SK-N-SH (cell line): Measurements from ENCODE around the gene XXYLT1. TPM values are rescaled to one million over a fixed set of nuclear protein-coding genes. Genes with fewer than 3 reads are reported as not detected.

Source experiments
- CTCF ChIA-PET: fragments of 300-600, 350-600 bp; formaldehyde crosslinking; extraction: SDS; loops from one replicate; lab custom pipeline; 2021; lab: Yijun Ruan, JAX
- POLR2A ChIA-PET: fragments of 350-600 bp; sonication (Branson Sonifier 250); formaldehyde crosslinking; extraction: SDS; loops from one replicate; lab custom pipeline; 2020; ENCODE audit warnings: antibody characterized with exemption, inconsistent platforms; lab: Yijun Ruan, JAX
- DNase-seq: peaks from one replicate; pipeline ENCODE4 v3.0.0; 2012
- H2AFZ ChIP-seq: fragments of 200-600 bp; sonication (generic); 2 replicates; pipeline ENCODE4 v1.8.1; 2016; ENCODE audit warnings: antibody characterized with exemption, mild to moderate bottlenecking, low read depth
- H3F3A ChIP-seq: fragments of 200-600 bp; sonication (generic); replicated peaks from 2 replicates; pipeline ENCODE3; 2016; ENCODE audit warnings: antibody characterized with exemption, mild to moderate bottlenecking; ENCODE audit not compliant: insufficient read depth
- H3K27ac ChIP-seq, 2 experiments: fragments of 200-500 bp in 1 of 2; fragments of 200-600 bp in 1 of 2; sonication (Bioruptor generic) in 1 of 2; sonication (generic), shearing (Covaris generic) in 1 of 2; 2 replicates each; pipeline versions ENCODE4 v1.5.1 to v1.6.1; 2014 to 2016; ENCODE audit warnings: low read depth in 2 of 2, inconsistent platforms in 1 of 2, low read length in 1 of 2, mild to moderate bottlenecking in 1 of 2, mixed read lengths in 1 of 2
- H3K27me3 ChIP-seq: fragments of 200-600 bp; sonication (generic), shearing (Covaris generic); 2 replicates; pipeline ENCODE4 v1.6.1; 2016; ENCODE audit warnings: mixed run types; ENCODE audit not compliant: insufficient read depth
- H3K36me3 ChIP-seq, 2 experiments: fragments of 200-500 bp in 1 of 2; fragments of 200-600 bp in 1 of 2; sonication (Bioruptor generic) in 1 of 2; sonication (generic) in 1 of 2; replicated peaks in 1 of 2; 2 replicates each; pipeline versions ENCODE3 to v1.5.1; 2014 to 2016; ENCODE audit warnings: low read length in 1 of 2, mild to moderate bottlenecking in 1 of 2; ENCODE audit not compliant: insufficient read depth in 2 of 2, control insufficient read depth in 1 of 2
- H3K4me1 ChIP-seq, 2 experiments: fragments of 200-500 bp in 1 of 2; fragments of 200-600 bp in 1 of 2; sonication (Bioruptor generic) in 1 of 2; sonication (generic), shearing (Covaris generic) in 1 of 2; 2 replicates each; pipeline versions ENCODE4 v1.5.1 to v1.6.1; 2014 to 2016; ENCODE audit warnings: low read depth in 1 of 2, low read length in 1 of 2, mixed run types in 1 of 2; ENCODE audit not compliant: insufficient read depth in 2 of 2, control insufficient read depth in 1 of 2
- H3K4me2 ChIP-seq: fragments of 200-600 bp; sonication (generic), shearing (Covaris generic); 2 replicates; pipeline ENCODE4 v1.6.1; 2017; ENCODE audit warnings: mixed run types
- H3K4me3 ChIP-seq, 2 experiments: fragments of 200-500 bp in 1 of 2; fragments of 200-600 bp in 1 of 2; sonication (Bioruptor generic) in 1 of 2; sonication (generic), shearing (Covaris generic) in 1 of 2; 2 replicates each; pipeline versions ENCODE4 v1.5.1 to v1.8.1; 2014 to 2016; ENCODE audit warnings: low read depth in 2 of 2, inconsistent platforms in 1 of 2, low read length in 1 of 2, mild to moderate bottlenecking in 1 of 2, mixed read lengths in 1 of 2, moderate library complexity in 1 of 2
- H3K79me2 ChIP-seq: fragments of 200-600 bp; sonication (generic); 2 replicates; pipeline ENCODE4 v1.8.1; 2017; ENCODE audit warnings: mild to moderate bottlenecking; ENCODE audit not compliant: insufficient read depth
- H3K9ac ChIP-seq: fragments of 200-600 bp; sonication (generic); 2 replicates; pipeline ENCODE4 v1.6.1; 2017; ENCODE audit warnings: mixed run types
- H3K9me2 ChIP-seq: fragments of 200-600 bp; sonication (generic); 2 replicates; pipeline ENCODE4 v1.6.1; 2017; ENCODE audit warnings: mixed run types
- H3K9me3 ChIP-seq: fragments of 200-600 bp; sonication (generic); 2 replicates; pipeline ENCODE4 v1.6.1; 2017; ENCODE audit warnings: mixed run types, mild to moderate bottlenecking, moderate library complexity
- H4K20me1 ChIP-seq: fragments of 200-600 bp; sonication (generic); 2 replicates; pipeline ENCODE4 v1.6.1; 2017; ENCODE audit warnings: mild to moderate bottlenecking, mixed run types; ENCODE audit not compliant: insufficient read depth
- CHD2 ChIP-seq: fragments of 150-350 bp; IDR thresholded peaks from 2 replicates; pipeline ENCODE4 v1.6.1; 2018; ENCODE audit warnings: low read length; ENCODE audit not compliant: partially characterized antibody
- CTCF ChIP-seq: fragments of 200-600 bp; sonication (generic); IDR thresholded peaks from 2 replicates; pipeline ENCODE4 v1.6.1; 2017; ENCODE audit warnings: antibody characterized with exemption, mild to moderate bottlenecking, moderate library complexity
- IRF3 ChIP-seq: fragments of 150-350 bp; IDR thresholded peaks from 2 replicates; pipeline ENCODE4 v1.6.1; 2016; ENCODE audit warnings: mild to moderate bottlenecking, low read depth, low read length
- MAX ChIP-seq: IDR thresholded peaks from 2 replicates; pipeline ENCODE4 v1.4.0; 2012; ENCODE audit warnings: low read depth
- MXI1 ChIP-seq: IDR thresholded peaks from 2 replicates; pipeline ENCODE4 v1.6.1; 2012; ENCODE audit warnings: mild to moderate bottlenecking, low read depth, low read length, improper control_type of control experiment
- POLR2AphosphoS5 ChIP-seq: IDR thresholded peaks from 2 replicates; pipeline ENCODE4 v1.6.1; 2012; ENCODE audit warnings: low read depth, low read length
- RCOR1 ChIP-seq: fragments of 150-350 bp; IDR thresholded peaks from 2 replicates; pipeline ENCODE4 v1.6.1; 2017; ENCODE audit warnings: antibody characterized with exemption, low read length
- USF1 ChIP-seq: IDR thresholded peaks from 2 replicates; pipeline ENCODE4 v1.4.0; 2012; ENCODE audit warnings: low read depth, borderline replicate concordance
- YY1 ChIP-seq: IDR thresholded peaks from 2 replicates; pipeline ENCODE4 v1.4.0; 2012; ENCODE audit warnings: low read depth, mild to moderate bottlenecking
- WGBS: methylation state at CpG from one replicate; pipeline ENCODE4 v1.1.6; 2017; ENCODE audit warnings: low lambda C conversion rate; 5-methylcytosine and 5-hydroxymethylcytosine counted together
- polyA plus RNA-seq, 3 experiments: library from polyadenylated mRNA; depleted of rRNA; stranded (reverse); fragments of >200 nt; gene quantifications; 2 replicates each; pipeline ENCODE4 v1.2.3, GENCODE V29; 2012

XXYLT1 gene
- polyA plus RNA-seq, 1 of the 3 experiments (the other 2 are of a cell fraction): 22.6 TPM

GRCh38 chr3:195282961-195283360 lies 12.0 kb upstream of the XXYLT1 start:
- no peak for DNase-seq
- ChIA-PET CTCF (interaction anchor here (0.9 to 1.7 kb wide), 2 partner anchors 11 to 12 kb away, joined by 3 to 8 read pairs; partner anchors contain the start of gene XXYLT1), POLR2A (no interaction called here)
- Histone ChIP-seq H3K9me2 (no peaks in the 10 kb centered on the region), H3K36me3 (peaks cover 35 to 45% of the 10 kb centered on the region in 2 experiments), H3K4me2 (no peak overlapping the region), H3F3A (peaks cover 13% of the 10 kb centered on the region), H4K20me1 (no peaks in the 10 kb centered on the region), H3K4me3 (no peak overlapping the region), H3K9ac (no peak overlapping the region), H3K27me3 (no peaks in the 10 kb centered on the region), H2AFZ (no peak overlapping the region), H3K79me2 (no peaks in the 10 kb centered on the region), H3K4me1 (peaks cover 0 to 13% of the 10 kb centered on the region in 2 experiments; a peak in 2 of 4 replicates), H3K9me3 (no peaks in the 10 kb centered on the region), H3K27ac (no peak overlapping the region)
- TF ChIP-seq POLR2AphosphoS5 (no peak), RCOR1 (no peak), CTCF (no peak), MXI1 (no peak), MAX (no peak), IRF3 (no peak), USF1 (no peak), YY1 (no peak)
- 91% methylated on average over 8 of the region's 8 CpGs for WGBS

- peaks cover 4% of the 10 kb centered on the region; the same call in 1 of the 2 replicates for H4K20me1 ChIP-seq
- 64% methylated on average over 1 of the region's 1 CpG for WGBS
- H3K9ac ChIP-seq: no peak overlapping the region
- no peak overlapping the region for H3K4me2 ChIP-seq
- no peak for TF ChIP-seq CHD2
- TF ChIP-seq, all 33 proteins: peak for 0
- ChIA-PET POLR2A (interaction anchor here (0.5 to 0.7 kb wide), 3 partner anchors 115 to 591 kb away, joined by 3 to 4 read pairs (median 3); no protein-coding TSS in a partner anchor), CTCF (interaction anchor here (0.7 to 6.4 kb wide), 7 partner anchors 17 to 602 kb away, joined by 3 to 53 read pairs (median 3); no protein-coding TSS in a partner anchor)
- H3K4me3 ChIP-seq: no peak overlapping the region
- peaks cover 5% of the 10 kb centered on the region for H3K79me2 ChIP-seq
- H3F3A ChIP-seq: peaks cover 10% of the 10 kb centered on the region
- no peaks in the 10 kb centered on the region for H3K9me2 ChIP-seq
- DNase-seq: no peak
- no peak overlapping the region for H3K27ac ChIP-seq
- H3K27me3 ChIP-seq: no peaks in the 10 kb centered on the region
- H3K4me1 ChIP-seq: peaks cover 0 to 10% of the 10 kb centered on the region in 2 experiments; a peak in 2 of 4 replicates
- H3K9me3 ChIP-seq: no peaks in the 10 kb centered on the region
- peaks cover 17% of the 10 kb centered on the region in 2 experiments for H3K36me3 ChIP-seq
- H2AFZ ChIP-seq: no peak overlapping the region
Measured at GRCh38 chr3:195274259-195274966, 3.5 kb upstream of the XXYLT1 start.
